ENCODE results near the gene RPS6KA5.
"Not testable (repeated sequence)": the region's sequence is repeated elsewhere in the genome, so short reads cannot be mapped to it uniquely, and the experiment has no call there.

The RPS6KA5 gene

GRCh38 chr14:90943367-90943766, 117.1 kb downstream of the RPS6KA5 start:
- in situ Hi-C loops (cut with HindIII; ENCODE audit: low pct_ligation_motif_present, low sequenced_read_pairs), result no loop called here
- Histone ChIP-seq H3K36me3 (replicated peaks) (no peaks in the 10 kb centered on the region), H3K27ac (no peak overlapping the region), H3K27me3 (replicated peaks) (no peaks in the 10 kb centered on the region), H3K4me3 (ENCODE audit: low read depth, low read length) (no peak overlapping the region)
- no peak for DNase-seq
- no peak for TF ChIP-seq CTCF (IDR thresholded peaks at IDR 0.05; ENCODE audit: low read depth, low read length, missing control alignments)

- Histone ChIP-seq H3K27me3 (replicated peaks) (no peaks in the 10 kb centered on the region), H3K36me3 (replicated peaks) (no peaks in the 10 kb centered on the region), H3K27ac (no peak overlapping the region), H3K4me3 (ENCODE audit: low read depth, low read length) (no peak overlapping the region)
- in situ Hi-C loops (cut with HindIII; ENCODE audit: low pct_ligation_motif_present, low sequenced_read_pairs), result no loop called here
- no peak for DNase-seq
- TF ChIP-seq CTCF (IDR thresholded peaks at IDR 0.05; ENCODE audit: low read depth, low read length, missing control alignments), result no peak
Observed at GRCh38 chr14:90942511-90942910, 117.9 kb downstream of the RPS6KA5 start.

GRCh38 chr14:90941706-90942105, 118.7 kb downstream of the RPS6KA5 start:
- in situ Hi-C loops (cut with HindIII; ENCODE audit: low pct_ligation_motif_present, low sequenced_read_pairs), result no loop called here
- Histone ChIP-seq H3K27me3 (replicated peaks) (no peaks in the 10 kb centered on the region), H3K27ac (no peak overlapping the region), H3K4me3 (ENCODE audit: low read depth, low read length) (no peak overlapping the region), H3K36me3 (replicated peaks) (no peaks in the 10 kb centered on the region)
- no peak for TF ChIP-seq CTCF (IDR thresholded peaks at IDR 0.05; ENCODE audit: low read depth, low read length, missing control alignments)
- no peak for DNase-seq

GRCh38 chr14:90940318-90940962, 120.0 kb downstream of the RPS6KA5 start:
- in situ Hi-C loops (cut with HindIII; ENCODE audit: low pct_ligation_motif_present, low sequenced_read_pairs), result no loop called here
- no peak overlapping the region for H3K4me3 ChIP-seq (ENCODE audit: low read depth, low read length)
- H3K36me3 ChIP-seq (replicated peaks), result no peaks in the 10 kb centered on the region
- DNase-seq, result no peak
- TF ChIP-seq CTCF (IDR thresholded peaks at IDR 0.05; ENCODE audit: low read depth, low read length, missing control alignments), result no peak
- no peak overlapping the region for H3K27ac ChIP-seq
- H3K27me3 ChIP-seq (replicated peaks), result no peaks in the 10 kb centered on the region

- H3K27me3 ChIP-seq (replicated peaks); in situ Hi-C loops (cut with HindIII; ENCODE audit: low pct_ligation_motif_present, low sequenced_read_pairs); H3K36me3 ChIP-seq (replicated peaks); H3K4me3 ChIP-seq (ENCODE audit: low read depth, low read length); H3K27ac ChIP-seq; DNase-seq: not testable (repeated sequence)
Observed at GRCh38 chr14:90939252-90939795, 121.1 kb downstream of the RPS6KA5 start.

GRCh38 chr14:90938615-90939014, 121.8 kb downstream of the RPS6KA5 start:
- in situ Hi-C loops (cut with HindIII; ENCODE audit: low pct_ligation_motif_present, low sequenced_read_pairs), result no loop called here

More at GRCh38 chr14:90938615-90939014, 121.8 kb downstream of the RPS6KA5 start:
- TF ChIP-seq CTCF (IDR thresholded peaks at IDR 0.05; ENCODE audit: low read depth, low read length, missing control alignments), result no peak
- Histone ChIP-seq H3K4me3 (ENCODE audit: low read depth, low read length) (no peak overlapping the region), H3K27ac (no peak overlapping the region), H3K27me3 (replicated peaks) (no peaks in the 10 kb centered on the region), H3K36me3 (replicated peaks) (no peaks in the 10 kb centered on the region)
- no peak for DNase-seq

Data from brain microvascular endothelial cell (primary cell).